Measurements from ENCODE around the gene USP6NL. TPM values are rescaled to one million over a fixed set of nuclear protein-coding genes. Genes with fewer than 3 reads are reported as not detected.

USP6NL gene
- total RNA-seq, 1 experiment from 2014 or later: 24.6 TPM

DNA sequence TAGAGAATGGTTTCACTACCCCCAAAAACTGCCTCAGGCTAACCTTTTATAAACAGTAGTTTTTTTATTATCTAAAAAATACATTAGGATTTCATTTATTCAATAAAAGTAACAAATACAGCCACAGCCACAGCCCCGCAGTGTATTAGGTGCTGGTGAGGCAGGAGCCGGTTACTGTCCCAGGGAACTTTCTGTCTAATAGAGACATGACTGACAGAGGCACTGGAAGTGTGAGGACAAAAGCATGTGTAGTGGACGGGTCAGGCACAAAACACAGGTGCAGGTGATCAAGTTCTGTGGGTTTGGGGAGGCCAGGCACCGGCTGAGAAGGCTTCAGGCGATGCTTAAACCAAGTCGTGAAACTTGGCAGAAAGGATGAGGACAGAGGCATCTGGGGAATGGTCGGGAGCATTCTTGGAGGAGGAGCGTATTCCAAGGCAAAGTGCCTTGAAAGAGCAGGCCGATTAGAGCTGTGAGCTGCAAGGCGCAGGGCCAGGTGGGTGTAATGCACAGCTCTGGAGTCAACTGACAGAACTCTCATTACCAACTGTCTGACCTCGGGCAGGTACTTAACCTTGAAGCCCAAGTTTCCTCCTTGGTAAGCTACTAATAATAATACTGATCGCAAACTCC lies 138.2 kb downstream of the USP6NL start:
- no peak for ATAC-seq
- H3K4me2 ChIP-seq (ENCODE audit: low read length): no peak overlapping the region
- ChIA-PET CTCF (no interaction called here), POLR2A (no interaction called here), RAD21 (ENCODE audit: low non-redundant PET in 1 of 2, low total read pairs in 2 of 2, uncharacterized antibody in 2 of 2, unreplicated experiment in 2 of 2) (no interaction called here)
- no peaks in the 10 kb centered on the region for H4K20me1 ChIP-seq (ENCODE audit: insufficient read depth)
- intact Hi-C loops (cut with micrococcal nuclease): loop anchor here (2.0 kb wide), 1 partner anchor 202 kb away; no protein-coding TSS in a partner anchor
- no peak overlapping the region for H3K4me3 ChIP-seq (replicated peaks in 1 of 2; ENCODE audit: low read depth in 1 of 2, low read length in 2 of 2)
- no peak for DNase-seq (ENCODE audit: low read depth, low spot score)
- H2AFZ ChIP-seq (ENCODE audit: low read depth, low read length, poor library complexity, severe bottlenecking): no peak overlapping the region
- H3K9me3 ChIP-seq (ENCODE audit: control insufficient read depth in 1 of 2, insufficient read depth in 1 of 2, low read depth in 1 of 2, low read length in 2 of 2): no peaks in the 10 kb centered on the region
- H3K4me1 ChIP-seq (ENCODE audit: control insufficient read depth in 1 of 2, insufficient read depth in 2 of 2, low read length in 2 of 2): no peaks in the 10 kb centered on the region
- no peaks in the 10 kb centered on the region for H3K79me2 ChIP-seq (ENCODE audit: insufficient read depth, low read length)
- no peaks in the 10 kb centered on the region for H3K9me2 ChIP-seq (ENCODE audit: insufficient read depth)
- no peak for TF ChIP-seq SIN3A (IDR thresholded peaks at IDR 0.05; ENCODE audit: low read depth)
- TF ChIP-seq EZH2 (IDR thresholded peaks at IDR 0.05): no peak
- TF ChIP-seq EGR1 (IDR thresholded peaks at IDR 0.05; ENCODE audit: low read depth): no peak
- TF ChIP-seq POLR2AphosphoS5 (IDR thresholded peaks at IDR 0.05; ENCODE audit: low read depth, low read length): no peak
- TF ChIP-seq, protein P1, sequence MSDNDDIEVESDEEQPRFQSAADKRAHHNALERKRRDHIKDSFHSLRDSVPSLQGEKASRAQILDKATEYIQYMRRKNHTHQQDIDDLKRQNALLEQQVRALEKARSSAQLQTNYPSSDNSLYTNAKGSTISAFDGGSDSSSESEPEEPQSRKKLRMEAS (IDR thresholded peaks at IDR 0.05): no peak
- TF ChIP-seq, protein P2, sequence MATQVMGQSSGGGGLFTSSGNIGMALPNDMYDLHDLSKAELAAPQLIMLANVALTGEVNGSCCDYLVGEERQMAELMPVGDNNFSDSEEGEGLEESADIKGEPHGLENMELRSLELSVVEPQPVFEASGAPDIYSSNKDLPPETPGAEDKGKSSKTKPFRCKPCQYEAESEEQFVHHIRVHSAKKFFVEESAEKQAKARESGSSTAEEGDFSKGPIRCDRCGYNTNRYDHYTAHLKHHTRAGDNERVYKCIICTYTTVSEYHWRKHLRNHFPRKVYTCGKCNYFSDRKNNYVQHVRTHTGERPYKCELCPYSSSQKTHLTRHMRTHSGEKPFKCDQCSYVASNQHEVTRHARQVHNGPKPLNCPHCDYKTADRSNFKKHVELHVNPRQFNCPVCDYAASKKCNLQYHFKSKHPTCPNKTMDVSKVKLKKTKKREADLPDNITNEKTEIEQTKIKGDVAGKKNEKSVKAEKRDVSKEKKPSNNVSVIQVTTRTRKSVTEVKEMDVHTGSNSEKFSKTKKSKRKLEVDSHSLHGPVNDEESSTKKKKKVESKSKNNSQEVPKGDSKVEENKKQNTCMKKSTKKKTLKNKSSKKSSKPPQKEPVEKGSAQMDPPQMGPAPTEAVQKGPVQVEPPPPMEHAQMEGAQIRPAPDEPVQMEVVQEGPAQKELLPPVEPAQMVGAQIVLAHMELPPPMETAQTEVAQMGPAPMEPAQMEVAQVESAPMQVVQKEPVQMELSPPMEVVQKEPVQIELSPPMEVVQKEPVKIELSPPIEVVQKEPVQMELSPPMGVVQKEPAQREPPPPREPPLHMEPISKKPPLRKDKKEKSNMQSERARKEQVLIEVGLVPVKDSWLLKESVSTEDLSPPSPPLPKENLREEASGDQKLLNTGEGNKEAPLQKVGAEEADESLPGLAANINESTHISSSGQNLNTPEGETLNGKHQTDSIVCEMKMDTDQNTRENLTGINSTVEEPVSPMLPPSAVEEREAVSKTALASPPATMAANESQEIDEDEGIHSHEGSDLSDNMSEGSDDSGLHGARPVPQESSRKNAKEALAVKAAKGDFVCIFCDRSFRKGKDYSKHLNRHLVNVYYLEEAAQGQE (IDR thresholded peaks at IDR 0.05; ENCODE audit: low read depth): no peak
- no peak for TF ChIP-seq RAD21 (IDR thresholded peaks at IDR 0.05; ENCODE audit: low read depth)
- no peak for TF ChIP-seq SP1 (IDR thresholded peaks at IDR 0.05; ENCODE audit: low read depth)
- TF ChIP-seq, protein P3, sequence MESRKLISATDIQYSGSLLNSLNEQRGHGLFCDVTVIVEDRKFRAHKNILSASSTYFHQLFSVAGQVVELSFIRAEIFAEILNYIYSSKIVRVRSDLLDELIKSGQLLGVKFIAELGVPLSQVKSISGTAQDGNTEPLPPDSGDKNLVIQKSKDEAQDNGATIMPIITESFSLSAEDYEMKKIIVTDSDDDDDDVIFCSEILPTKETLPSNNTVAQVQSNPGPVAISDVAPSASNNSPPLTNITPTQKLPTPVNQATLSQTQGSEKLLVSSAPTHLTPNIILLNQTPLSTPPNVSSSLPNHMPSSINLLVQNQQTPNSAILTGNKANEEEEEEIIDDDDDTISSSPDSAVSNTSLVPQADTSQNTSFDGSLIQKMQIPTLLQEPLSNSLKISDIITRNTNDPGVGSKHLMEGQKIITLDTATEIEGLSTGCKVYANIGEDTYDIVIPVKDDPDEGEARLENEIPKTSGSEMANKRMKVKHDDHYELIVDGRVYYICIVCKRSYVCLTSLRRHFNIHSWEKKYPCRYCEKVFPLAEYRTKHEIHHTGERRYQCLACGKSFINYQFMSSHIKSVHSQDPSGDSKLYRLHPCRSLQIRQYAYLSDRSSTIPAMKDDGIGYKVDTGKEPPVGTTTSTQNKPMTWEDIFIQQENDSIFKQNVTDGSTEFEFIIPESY (IDR thresholded peaks at IDR 0.05; ENCODE audit: extremely low read depth, insufficient replicate concordance, low read length): no peak
- TF ChIP-seq, protein P4, sequence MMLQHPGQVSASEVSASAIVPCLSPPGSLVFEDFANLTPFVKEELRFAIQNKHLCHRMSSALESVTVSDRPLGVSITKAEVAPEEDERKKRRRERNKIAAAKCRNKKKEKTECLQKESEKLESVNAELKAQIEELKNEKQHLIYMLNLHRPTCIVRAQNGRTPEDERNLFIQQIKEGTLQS (IDR thresholded peaks at IDR 0.05): no peak
- no peak for TF ChIP-seq JUND (IDR thresholded peaks at IDR 0.05)
- TF ChIP-seq ZFX (IDR thresholded peaks at IDR 0.05): no peak
- no peak for TF ChIP-seq YY1 (IDR thresholded peaks at IDR 0.05; ENCODE audit: extremely low read depth, insufficient replicate concordance, low read depth, low read length)
- TF ChIP-seq POLR2A (IDR thresholded peaks at IDR 0.05; ENCODE audit: borderline replicate concordance, extremely low read depth, insufficient read depth, insufficient read length): no peak
- no peak for TF ChIP-seq CEBPB (IDR thresholded peaks at IDR 0.05; ENCODE audit: low read depth)
- TF ChIP-seq, protein P5, sequence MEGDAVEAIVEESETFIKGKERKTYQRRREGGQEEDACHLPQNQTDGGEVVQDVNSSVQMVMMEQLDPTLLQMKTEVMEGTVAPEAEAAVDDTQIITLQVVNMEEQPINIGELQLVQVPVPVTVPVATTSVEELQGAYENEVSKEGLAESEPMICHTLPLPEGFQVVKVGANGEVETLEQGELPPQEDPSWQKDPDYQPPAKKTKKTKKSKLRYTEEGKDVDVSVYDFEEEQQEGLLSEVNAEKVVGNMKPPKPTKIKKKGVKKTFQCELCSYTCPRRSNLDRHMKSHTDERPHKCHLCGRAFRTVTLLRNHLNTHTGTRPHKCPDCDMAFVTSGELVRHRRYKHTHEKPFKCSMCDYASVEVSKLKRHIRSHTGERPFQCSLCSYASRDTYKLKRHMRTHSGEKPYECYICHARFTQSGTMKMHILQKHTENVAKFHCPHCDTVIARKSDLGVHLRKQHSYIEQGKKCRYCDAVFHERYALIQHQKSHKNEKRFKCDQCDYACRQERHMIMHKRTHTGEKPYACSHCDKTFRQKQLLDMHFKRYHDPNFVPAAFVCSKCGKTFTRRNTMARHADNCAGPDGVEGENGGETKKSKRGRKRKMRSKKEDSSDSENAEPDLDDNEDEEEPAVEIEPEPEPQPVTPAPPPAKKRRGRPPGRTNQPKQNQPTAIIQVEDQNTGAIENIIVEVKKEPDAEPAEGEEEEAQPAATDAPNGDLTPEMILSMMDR (IDR thresholded peaks at IDR 0.05 in 2 of 3, conservative IDR thresholded peaks at IDR 0.05 in 1 of 3; ENCODE audit: borderline replicate concordance in 1 of 3, insufficient read depth in 1 of 3, low read depth in 2 of 3, low read length in 2 of 3): no peak
- no peak for TF ChIP-seq TCF7L2 (IDR thresholded peaks at IDR 0.05; ENCODE audit: borderline replicate concordance, extremely low read depth, insufficient read depth, insufficient read length)
- no peak for TF ChIP-seq ELF1 (IDR thresholded peaks at IDR 0.05; ENCODE audit: borderline replicate concordance, low read depth)
- TF ChIP-seq ZNF274 (IDR thresholded peaks at IDR 0.05; ENCODE audit: low read depth, low read length): no peak
- TF ChIP-seq EZH2phosphoT487 (IDR thresholded peaks at IDR 0.05; ENCODE audit: borderline replicate concordance): no peak
- BruUV-seq (replicated peaks): no TSS peak
- no peak overlapping the region for H3K9ac ChIP-seq (ENCODE audit: low read length)
- no peaks in the 10 kb centered on the region for H3K27me3 ChIP-seq (ENCODE audit: insufficient read depth, low read length)
- H3K27ac ChIP-seq (ENCODE audit: low read depth, low read length): no peak overlapping the region
- no peaks in the 10 kb centered on the region for H3K36me3 ChIP-seq (ENCODE audit: control insufficient read depth in 1 of 2, insufficient read depth in 2 of 2, low read length in 2 of 2)
